Ishikawa (cell line): ENCODE measurements around the gene GMEB2.
A peak's percentile ranks its signal among the peaks of the same experiment; 100 is the strongest.

Source experiments
- CEBPB ChIP-seq: IDR thresholded peaks from 2 replicates; pipeline ENCODE4 v1.6.1; 2012
- CREB1 ChIP-seq: IDR thresholded peaks from 2 replicates; pipeline ENCODE4 v1.6.1; 2012; ENCODE audit warnings: low read depth
- EGR1 ChIP-seq: IDR thresholded peaks from 2 replicates; pipeline ENCODE4 v1.6.1; 2012
- EP300 ChIP-seq: IDR thresholded peaks from 2 replicates; pipeline ENCODE4 v1.6.1; 2012; ENCODE audit warnings: borderline replicate concordance
- FOXM1 ChIP-seq: IDR thresholded peaks from 2 replicates; pipeline ENCODE4 v1.6.1; 2012; ENCODE audit warnings: low read depth, borderline replicate concordance
- MAX ChIP-seq: IDR thresholded peaks from 2 replicates; pipeline ENCODE4 v1.6.1; 2012
- NFIC ChIP-seq: IDR thresholded peaks from 2 replicates; pipeline ENCODE4 v1.6.1; 2012
- RAD21 ChIP-seq: IDR thresholded peaks from 2 replicates; pipeline ENCODE4 v1.6.1; 2012; ENCODE audit warnings: low read depth
- REST ChIP-seq: IDR thresholded peaks from 2 replicates; pipeline ENCODE4 v1.6.1; 2012; ENCODE audit warnings: low read depth, mild to moderate bottlenecking
- TAF1 ChIP-seq: IDR thresholded peaks from 2 replicates; pipeline ENCODE4 v1.6.1; 2012; ENCODE audit warnings: low read depth, mild to moderate bottlenecking
- TCF12 ChIP-seq: IDR thresholded peaks from 2 replicates; pipeline ENCODE4 v1.6.1; 2012; ENCODE audit warnings: low read depth
- TEAD4 ChIP-seq: IDR thresholded peaks from 2 replicates; pipeline ENCODE4 v1.6.1; 2012
- USF1 ChIP-seq: IDR thresholded peaks from 2 replicates; pipeline ENCODE4 v1.6.1; 2012
- YY1 ChIP-seq: IDR thresholded peaks from 2 replicates; pipeline ENCODE4 v1.6.1; 2012; ENCODE audit warnings: low read depth
- ZBTB7A ChIP-seq: IDR thresholded peaks from 2 replicates; pipeline ENCODE4 v1.6.1; 2012; ENCODE audit warnings: low read depth

The GMEB2 gene

GRCh38 chr20:63633732-63634131 lies 6.8 kb upstream of the GMEB2 start:
- TF ChIP-seq RAD21: no peak
- TF ChIP-seq NFIC: no peak
- TF ChIP-seq USF1: no peak
- no peak for TF ChIP-seq MAX
- no peak for TF ChIP-seq TEAD4
- no peak for TF ChIP-seq EGR1
- TF ChIP-seq FOXM1: no peak
- no peak for TF ChIP-seq EP300
- no peak for TF ChIP-seq YY1
- no peak for TF ChIP-seq CREB1
- TF ChIP-seq REST: no peak
- TF ChIP-seq ZBTB7A: no peak
- no peak for TF ChIP-seq CEBPB
- no peak for TF ChIP-seq TAF1
- no peak for TF ChIP-seq TCF12

GRCh38 chr20:63631426-63631825 lies 4.5 kb upstream of the GMEB2 start:
- peak; percentile 43 for TF ChIP-seq TEAD4

GRCh38 chr20:63628246-63628975 lies 1.5 kb upstream of the GMEB2 start:
- TF ChIP-seq EP300 (no peak; the same call in 1 of the 2 replicates), TCF12 (no peak), RAD21 (peak; percentile 14; the same call in 1 of the 2 replicates), REST (no peak), CREB1 (no peak), USF1 (peak; percentile 19; the same call in 1 of the 2 replicates), TEAD4 (no peak), ZBTB7A (0 out of 2 replicates have a peak, but pooled peaks have one; percentile 35), FOXM1 (no peak), EGR1 (no peak), MAX (peak; percentile 86), CEBPB (peak; percentile 82), YY1 (no peak), TAF1 (peak; percentile 76), NFIC (no peak)

GRCh38 chr20:63627751-63628245 lies 897 bp upstream of the GMEB2 start:
- no peak for TF ChIP-seq TCF12
- no peak for TF ChIP-seq RAD21
- no peak for TF ChIP-seq TAF1
- no peak for TF ChIP-seq CEBPB
- TF ChIP-seq CREB1: no peak
- no peak for TF ChIP-seq EGR1
- TF ChIP-seq YY1: no peak

- 0 out of 2 replicates have a peak, but pooled peaks have one; percentile 69 for TF ChIP-seq ZBTB7A
- 0 out of 2 replicates have a peak, but pooled peaks have one; percentile 54 for TF ChIP-seq TCF12
- no peak for TF ChIP-seq USF1
- TF ChIP-seq TEAD4: 0 out of 2 replicates have a peak, but pooled peaks have one; percentile 25
- peak; percentile 28; the same call in 1 of the 2 replicates for TF ChIP-seq REST
- TF ChIP-seq TAF1: peak; percentile 95
- TF ChIP-seq CREB1: no peak
- no peak for TF ChIP-seq CEBPB
- TF ChIP-seq MAX: peak; percentile 92
- TF ChIP-seq EGR1: no peak; the same call in 1 of the 2 replicates
- TF ChIP-seq NFIC: no peak; the same call in 1 of the 2 replicates
- TF ChIP-seq FOXM1: no peak
- no peak for TF ChIP-seq RAD21
- TF ChIP-seq YY1: peak; percentile 62; the same call in 1 of the 2 replicates
- TF ChIP-seq EP300: peak; percentile 12; the same call in 1 of the 2 replicates
Measured at GRCh38 chr20:63627129-63627750, 339 bp upstream of the GMEB2 start.
